HL-60/S4 treated with retinoic acid at 250 ng/mL for 4 days and 3 days (cell line): Measurements from ENCODE around the gene PAK4.

Experiments used
- in situ Hi-C: fragments of 300-500 bp; cut with MboI; formaldehyde crosslinking; loops from 2 replicates; pipeline ENCODE4 v1.7.0; 2022; ENCODE audit warnings: low sequenced_read_pairs

PAK4 gene

DNA sequence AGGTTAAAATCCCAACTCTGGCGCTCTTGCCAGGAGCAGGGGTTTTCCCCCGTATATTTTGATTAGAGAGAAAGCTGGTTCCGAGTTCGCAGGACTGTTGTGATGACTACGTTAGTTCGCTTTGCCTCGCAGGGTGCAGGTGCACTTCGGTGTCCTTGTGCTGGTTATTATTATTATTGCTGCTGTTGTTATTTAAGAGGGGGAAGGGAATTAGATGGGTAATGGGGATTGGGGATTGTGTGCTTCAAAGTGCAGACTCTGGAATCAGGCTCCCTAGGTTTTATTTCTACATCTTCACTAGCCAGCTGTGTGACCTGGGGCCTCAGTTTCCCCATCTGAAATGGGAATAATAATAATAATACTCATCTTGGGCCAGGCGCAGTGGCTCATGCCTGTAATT, 26.2 kb upstream of the PAK4 start:
- in situ Hi-C loops, result no loop called here

DNA sequence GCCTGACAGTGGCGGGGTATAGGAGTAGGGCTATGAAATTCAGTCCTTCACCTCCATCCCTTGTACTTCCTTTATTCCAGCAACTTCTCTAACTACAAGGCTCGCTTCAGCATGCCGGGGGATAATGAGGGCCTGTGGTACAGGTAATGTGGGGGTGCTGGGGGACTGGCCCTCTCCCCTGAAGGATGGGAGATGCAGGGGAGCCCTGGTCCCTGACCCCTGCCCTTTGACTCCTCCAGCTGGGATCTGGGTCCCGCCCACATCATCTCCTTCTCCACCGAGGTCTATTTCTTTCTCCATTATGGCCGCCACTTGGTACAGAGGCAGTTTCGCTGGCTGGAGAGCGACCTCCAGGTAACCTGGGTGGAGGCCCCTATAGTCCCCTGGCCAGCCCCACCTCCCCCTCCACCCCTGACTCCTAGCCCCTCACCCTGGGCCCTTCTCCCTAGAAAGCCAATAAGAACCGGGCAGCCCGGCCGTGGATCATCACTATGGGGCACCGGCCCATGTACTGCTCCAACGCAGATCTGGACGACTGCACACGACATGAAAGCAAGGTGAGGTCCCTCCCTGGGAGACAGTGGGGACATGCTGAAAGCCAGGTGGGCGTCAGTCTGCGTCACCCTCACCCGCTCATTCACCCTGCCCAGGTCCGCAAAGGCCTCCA, 25.0 kb upstream of the PAK4 start:
- in situ Hi-C loops, result loop anchor here (25.0 kb wide), 1 partner anchor 437 kb away; the partner anchor contains the start of genes EID2 and EID2B

DNA sequence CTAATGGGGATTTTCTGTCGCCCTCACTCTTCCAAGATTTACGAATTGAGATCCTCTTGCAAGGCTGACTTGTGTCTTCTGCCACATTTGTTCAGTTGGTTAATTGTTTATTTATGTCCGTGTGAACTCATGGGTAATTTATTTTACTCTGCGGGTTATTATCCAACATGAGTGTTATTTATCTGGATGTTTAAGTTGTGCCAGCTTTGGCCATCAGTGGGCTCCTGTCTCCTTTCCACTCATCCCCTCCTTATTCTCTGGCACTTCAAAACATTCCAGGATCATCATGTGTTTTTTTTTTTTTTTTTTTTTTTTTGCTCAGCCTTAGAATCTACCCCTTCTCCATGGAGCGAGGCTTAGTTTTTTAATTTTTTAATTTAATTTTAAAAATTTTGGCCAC, 22.4 kb upstream of the PAK4 start:
- in situ Hi-C loops, result loop anchor here (25.0 kb wide), 1 partner anchor 434 kb away; the partner anchor contains the start of genes EID2 and EID2B

DNA sequence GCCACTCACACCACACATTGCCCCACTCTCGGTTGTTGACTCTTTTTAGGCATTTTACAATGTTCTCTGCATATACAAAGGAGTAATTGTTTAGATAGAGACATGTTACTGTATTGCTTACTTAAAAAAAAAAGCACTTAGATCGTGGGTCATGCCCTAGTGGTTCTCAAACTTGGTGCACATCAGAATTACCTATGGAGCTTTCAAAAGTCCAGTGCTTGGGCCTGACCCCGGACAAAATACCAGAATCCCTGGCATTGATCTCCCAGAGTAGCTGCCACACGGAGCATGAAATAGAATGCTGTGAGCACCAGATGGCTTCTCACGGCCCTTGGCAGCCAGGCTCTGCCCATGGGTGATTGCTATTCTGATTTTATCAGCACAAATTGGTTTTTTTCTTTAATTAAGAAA, 21.4 kb upstream of the PAK4 start:
- in situ Hi-C loops, result loop anchor here (25.0 kb wide), 1 partner anchor 433 kb away; the partner anchor contains the start of genes EID2 and EID2B

DNA sequence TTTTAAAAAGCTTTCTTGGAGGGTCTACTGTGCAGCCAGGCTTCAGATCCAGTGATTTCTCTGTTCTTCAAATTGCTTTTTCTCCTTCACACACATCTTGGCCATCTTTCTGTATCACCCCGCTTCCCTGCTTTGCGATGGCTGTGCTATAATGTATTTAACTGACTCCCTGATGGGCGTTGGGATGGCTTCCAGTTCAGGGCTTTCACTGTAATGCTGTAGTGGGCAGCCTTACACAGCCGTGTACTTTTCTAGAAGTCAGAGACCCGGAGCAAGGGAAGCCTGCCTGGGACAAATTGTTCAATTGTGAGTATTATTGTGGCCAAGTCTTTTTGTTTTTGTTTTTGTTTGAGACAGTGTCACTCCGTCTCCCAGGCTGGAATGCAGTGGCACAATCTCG, 19.4 kb upstream of the PAK4 start:
- in situ Hi-C loops, result loop anchor here (25.0 kb wide), 1 partner anchor 431 kb away; the partner anchor contains the start of genes EID2 and EID2B

DNA sequence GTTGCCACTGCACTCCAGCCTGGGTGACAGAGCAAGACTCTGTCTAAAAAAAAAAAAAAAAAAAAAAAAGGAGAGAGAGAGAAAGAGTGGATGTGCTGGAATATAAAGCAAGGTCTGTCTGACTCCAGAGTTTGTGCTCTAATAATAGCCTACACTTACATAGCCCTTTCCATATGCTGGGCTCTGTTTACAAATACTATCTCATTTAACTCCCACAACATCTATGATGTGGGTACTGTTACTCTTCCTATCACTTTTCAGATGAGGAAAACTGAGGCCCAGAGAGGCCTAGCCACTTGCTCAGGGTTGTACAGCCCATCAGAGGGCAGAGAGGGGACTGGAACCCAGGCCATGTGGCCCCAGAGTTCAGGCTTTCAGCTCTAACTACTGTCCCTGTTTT, 15.9 kb upstream of the PAK4 start:
- in situ Hi-C loops, result loop anchor here (10.0 to 25.0 kb wide), 2 partner anchors 215 to 428 kb away; partner anchors contain the start of genes EID2, EID2B and LRFN1

DNA sequence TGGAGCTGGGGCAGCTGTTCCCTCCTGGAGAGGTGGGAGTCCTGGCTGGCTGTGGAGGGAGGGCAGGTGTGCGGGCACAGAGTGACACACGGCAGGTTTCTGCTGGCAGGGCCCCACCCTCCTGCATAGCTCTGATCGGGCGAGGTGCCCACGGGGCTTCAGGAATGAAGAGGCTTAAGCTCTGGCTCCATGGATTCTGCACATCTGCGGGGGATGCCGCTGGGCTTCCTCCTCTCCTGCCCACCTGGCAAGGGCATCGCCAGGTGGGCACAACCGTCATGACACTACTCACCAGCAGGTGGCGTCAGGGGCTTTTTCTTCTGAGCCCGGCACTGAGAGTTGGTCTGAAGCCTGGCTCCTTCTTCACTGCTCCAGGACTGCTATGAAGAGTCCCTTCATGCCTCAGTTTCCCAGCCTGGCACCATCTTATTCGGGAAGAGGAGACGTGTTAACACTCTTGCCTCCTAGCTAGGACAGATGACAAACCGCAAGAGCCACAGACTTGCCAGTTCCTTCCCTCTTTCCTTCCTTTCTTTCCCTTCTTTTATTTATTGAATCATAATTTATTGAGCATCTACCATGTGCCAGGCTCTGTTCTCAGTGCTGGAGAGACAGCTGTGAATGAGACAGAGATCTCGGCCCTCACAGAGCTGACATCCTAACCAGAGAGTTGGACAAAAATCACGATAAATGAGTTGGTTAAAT, 15.2 kb upstream of the PAK4 start:
- in situ Hi-C loops, result loop anchor here (10.0 to 25.0 kb wide), 2 partner anchors 214 to 427 kb away; partner anchors contain the start of genes EID2, EID2B and LRFN1

DNA sequence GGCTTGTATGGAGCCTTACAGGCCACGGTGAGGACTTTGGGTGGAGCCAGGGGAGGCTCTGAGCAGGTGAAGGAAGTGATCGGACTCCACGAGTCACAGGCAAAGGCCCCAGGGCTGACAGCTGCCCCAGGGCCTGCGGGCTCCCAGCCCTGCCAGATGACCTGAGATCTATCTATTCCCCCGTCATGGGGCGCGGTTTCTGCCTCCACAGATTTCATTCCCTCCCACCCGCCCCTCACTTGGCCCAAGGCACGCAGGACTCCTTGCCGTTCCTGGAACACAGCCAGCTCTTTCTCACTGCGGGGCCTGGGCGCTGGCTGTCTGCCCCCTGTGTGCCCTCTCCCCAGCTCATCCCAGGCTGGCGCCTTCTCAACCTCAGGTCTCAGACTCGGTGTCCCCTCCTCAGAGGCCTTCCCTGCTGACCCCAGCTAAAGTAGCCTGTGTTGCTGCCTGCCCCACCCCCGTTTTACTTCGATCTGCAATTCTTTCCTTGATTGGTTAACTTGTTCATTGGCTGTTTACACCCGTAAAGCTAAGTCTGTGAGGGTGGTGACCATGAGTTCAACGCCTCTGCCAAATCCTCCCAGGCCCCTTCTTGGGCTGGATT, 13.9 kb upstream of the PAK4 start:
- in situ Hi-C loops, result loop anchor here (10.0 to 25.0 kb wide), 2 partner anchors 213 to 426 kb away; partner anchors contain the start of genes EID2, EID2B and LRFN1

DNA sequence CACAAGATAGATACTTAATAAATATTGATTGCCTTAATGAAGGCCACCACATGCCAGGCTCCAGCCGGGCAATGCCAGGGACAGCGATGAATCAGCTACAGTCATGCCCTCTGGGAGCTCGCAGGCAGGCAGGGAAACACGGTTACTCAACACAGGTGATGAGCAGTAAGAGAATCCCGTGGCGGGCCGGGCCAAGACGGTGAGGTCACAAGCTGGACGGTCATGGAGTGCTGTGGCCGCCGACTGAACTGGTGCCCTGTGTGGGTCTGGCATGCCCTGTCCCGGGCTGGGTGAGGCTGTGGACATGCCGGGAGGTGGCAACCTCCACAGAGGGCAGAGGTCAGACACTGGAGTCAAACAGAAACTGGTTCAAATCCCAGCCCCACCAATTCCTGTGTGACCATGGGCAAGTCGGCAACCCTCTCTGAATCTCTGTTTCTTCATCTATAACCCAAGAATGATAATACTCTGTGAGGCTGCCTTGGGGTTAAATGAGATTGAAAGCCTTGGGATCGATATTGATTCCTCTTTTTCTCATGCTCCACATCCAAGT, 13.2 kb upstream of the PAK4 start:
- in situ Hi-C loops, result loop anchor here (10.0 to 25.0 kb wide), 2 partner anchors 212 to 425 kb away; partner anchors contain the start of genes EID2, EID2B and LRFN1

DNA sequence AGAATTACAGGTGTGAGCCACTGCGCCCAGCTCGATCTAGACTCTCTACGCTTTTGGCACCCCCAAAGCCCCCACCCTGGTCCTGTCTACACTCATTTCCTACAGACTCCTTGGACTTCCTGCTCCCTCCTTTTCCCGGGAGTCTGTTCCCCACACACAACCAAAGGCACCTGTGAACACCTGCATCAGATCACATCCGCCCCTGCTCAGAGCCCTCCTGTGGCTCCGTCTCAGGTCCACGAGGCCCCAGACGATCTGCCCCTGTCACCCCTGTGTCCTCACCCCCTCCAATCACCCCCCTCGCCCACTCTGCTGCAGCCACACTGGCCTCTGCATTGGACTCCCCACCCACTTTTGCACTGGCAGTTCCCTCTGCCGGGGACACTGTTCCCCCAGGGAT, 12.4 kb upstream of the PAK4 start:
- in situ Hi-C loops, result loop anchor here (10.0 to 25.0 kb wide), 2 partner anchors 212 to 424 kb away; partner anchors contain the start of genes EID2, EID2B and LRFN1

DNA sequence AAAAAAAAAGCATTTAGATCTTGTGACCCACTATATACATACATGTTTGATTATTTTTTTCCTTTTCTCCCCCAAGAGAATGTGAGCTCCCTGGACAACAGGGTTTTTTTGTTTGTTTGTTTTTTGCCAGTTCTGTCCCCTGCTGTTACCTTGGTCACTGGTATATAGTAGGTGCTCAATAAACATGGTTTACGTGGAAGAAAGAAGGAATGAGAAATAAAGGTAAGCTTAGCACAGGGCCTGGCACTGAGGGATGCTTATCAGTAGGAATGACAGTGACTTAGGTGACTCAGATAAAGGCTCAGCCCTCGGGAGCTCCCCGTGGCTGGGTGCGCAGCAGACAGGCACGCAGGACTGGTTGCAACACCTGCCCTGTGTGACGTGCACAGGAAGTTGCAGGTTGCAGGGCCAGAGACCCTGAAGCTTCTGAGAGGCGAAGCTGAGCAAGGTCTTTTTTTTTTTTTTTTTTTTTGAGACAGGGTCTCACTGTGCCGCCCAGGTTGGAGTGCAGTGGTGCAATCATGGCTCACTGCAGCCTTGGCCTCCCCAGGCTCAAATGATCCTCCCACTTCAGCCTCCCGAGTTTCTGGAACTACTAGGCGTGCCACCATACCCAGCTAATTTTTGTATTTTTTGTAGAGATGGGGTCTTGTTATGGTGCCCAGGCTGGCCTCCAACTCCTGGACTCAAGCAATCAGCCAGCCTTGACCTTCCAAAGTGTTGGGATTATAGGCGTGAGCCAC, 10.3 kb upstream of the PAK4 start:
- in situ Hi-C loops, result loop anchor here (10.0 to 25.0 kb wide), 2 partner anchors 210 to 422 kb away; partner anchors contain the start of genes EID2, EID2B and LRFN1

DNA sequence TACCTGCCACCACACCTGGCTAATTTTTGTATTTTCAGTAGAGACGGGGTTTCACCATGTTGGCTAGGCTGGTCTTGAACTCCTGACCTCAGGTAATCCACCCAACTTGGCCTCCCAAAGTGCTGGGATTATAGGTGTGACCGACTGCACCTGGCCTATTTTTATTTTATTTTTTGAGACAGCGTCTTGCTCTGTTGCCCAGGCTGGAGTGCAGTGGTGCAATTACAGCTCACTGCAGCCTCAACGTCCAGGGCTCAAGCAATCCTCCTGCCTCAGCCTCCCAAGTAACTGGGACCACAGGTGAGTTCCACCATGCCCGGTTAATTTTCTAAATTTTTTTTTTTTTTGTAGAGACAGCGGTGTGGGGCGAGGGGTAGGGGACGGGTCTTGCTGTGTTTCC, 8.6 kb upstream of the PAK4 start:
- in situ Hi-C loops, result loop anchor here (10.0 to 25.0 kb wide), 2 partner anchors 208 to 420 kb away; partner anchors contain the start of genes EID2, EID2B and LRFN1

DNA sequence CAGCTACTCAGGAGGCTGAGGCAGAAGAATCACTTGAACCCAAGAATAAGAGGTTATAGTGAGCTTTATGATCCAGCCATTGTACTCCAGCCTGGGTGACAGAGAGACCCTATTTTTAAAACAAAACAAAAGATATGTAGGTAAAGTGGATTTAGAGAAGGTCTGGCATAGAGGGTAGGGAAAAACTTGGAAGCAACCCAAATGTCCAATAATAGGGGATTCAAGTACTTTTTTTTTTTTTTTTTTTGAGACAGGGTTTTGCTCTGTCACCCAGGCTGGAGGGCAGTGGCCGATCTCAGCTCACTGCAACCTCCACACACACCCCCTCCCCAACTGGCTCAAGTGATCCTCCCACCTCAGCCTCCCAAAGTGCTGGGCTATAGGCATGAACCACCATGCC, 5.8 kb upstream of the PAK4 start:
- in situ Hi-C loops, result loop anchor here (10.0 to 25.0 kb wide), 2 partner anchors 205 to 417 kb away; partner anchors contain the start of genes EID2, EID2B and LRFN1

DNA sequence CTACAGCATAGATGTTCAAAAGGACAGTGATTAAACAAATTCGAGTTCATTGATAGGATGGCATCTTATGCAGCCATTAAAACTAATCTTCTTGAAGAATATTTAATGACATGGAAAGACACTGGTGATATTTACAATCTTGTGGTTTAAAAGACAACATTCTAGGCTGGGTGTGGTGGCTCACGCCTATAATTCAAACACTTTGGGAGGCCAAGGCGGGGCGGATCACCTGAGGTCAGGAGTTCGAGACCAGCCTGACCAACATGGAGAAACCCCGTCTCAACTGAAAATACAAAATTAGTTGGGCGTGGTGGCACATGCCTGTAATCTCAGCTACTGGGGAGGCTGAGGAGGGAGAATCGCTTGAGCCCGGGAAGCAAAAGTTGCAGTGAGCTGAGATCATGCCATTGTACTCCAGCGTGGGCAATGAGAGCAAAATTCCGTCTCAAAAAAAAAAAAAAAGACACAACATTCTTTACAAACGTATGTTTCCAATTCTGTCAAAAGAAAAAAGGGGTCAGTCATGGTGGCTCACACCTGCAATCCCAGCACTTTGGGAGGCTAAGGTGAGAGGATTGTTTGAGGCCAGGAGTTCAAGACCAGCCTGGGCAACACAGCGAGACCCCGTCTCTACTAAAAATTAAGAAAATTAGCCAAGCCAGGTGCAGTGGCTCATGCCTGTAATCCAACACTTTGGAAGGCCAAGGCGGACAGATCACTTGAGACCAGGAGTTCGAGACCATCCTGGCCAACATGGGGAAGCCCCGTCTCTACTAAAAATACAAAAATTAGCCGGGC, 2.5 kb upstream of the PAK4 start:
- in situ Hi-C loops, result loop anchor here (25.0 kb wide), 1 partner anchor 414 kb away; the partner anchor contains the start of genes EID2 and EID2B

DNA sequence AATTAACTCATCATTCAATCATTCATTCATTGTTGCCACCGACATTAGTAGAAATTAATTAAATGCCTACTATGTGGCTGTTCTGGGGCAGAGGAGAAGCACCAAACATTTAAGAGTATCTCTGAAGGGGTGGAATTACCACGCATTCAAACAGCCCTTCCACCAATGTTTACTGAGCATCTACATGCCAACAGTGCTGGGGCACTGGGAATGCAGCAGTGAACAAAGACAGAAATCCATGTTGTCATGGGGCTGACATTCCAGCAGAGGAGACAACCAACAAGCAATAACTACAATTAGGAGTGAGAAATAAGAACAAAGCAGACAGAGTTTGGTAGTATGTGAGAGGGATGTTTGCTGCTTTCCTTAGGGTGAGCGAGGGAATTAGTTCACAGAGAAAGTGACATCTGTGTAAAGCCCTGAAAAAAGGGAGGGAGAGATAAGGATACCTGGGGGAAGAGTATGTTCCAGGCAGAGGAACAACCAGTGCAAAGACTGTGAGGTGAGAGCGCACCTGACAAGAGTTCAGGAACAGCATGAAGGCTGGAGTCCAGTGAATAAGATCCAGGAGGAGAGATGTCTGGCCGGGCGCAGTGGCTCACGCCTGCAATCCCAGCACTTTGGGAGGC, 1.3 kb upstream of the PAK4 start:
- in situ Hi-C loops, result loop anchor here (25.0 kb wide), 1 partner anchor 413 kb away; the partner anchor contains the start of genes EID2 and EID2B

DNA sequence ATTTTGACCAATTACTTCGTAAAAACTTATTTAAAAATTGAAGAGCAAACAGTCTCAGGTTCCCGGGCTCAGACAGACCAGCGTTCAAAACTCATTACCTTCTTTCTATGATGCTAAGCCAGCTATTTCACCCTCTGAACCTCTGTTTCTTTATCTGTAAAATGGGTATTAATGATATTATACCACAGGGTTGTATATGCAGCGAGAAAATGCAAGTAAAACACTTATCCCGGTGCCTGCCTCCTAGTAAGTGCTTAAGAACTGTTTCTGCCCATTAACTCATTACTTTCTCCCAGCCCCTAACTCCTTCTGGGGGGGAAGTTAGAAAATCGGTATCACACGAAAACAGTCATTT, 410 bp upstream of the PAK4 start:
- in situ Hi-C loops, result no loop called here

DNA sequence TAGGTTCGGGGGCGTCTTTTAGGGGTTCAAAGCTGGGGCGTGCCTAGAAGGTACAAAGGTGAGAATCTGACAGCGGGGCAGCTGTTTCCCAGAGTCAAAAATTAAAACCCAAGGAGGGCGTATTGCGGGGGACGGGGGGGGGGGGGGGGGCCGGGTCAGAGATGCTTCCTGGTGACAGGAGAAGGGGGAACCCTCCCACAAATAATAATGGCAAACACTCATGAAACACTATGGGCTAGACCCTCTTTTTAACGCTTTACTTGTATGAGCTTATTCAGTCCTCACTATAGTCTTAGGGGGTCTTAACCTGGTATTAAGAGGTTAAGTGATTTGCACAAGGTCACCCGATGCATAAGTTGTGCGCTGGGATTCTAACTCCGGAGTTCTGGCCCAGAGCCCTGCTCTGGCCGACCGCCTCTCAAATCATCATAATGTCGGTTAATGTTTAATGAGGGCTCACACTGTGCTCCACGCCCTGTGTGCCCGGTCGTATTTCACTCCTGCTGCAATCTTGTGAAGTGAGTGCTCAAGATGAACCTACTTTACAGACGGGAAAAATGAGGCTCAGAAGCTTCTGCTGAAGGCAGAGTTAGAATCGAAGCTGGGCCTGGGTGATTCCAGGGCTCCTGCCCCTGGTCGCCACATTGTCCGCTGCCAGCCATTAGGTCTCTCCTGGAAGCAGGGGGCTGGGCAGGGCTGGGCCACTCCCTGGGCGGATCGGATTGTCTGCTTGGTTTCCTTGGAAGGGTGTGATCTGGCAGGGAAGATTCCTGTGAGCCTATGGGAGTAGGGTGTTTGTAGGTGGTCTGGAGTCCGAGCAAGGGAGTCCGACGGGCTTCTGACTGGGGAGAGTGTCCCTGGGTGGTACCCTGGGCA, 964 bp downstream of the PAK4 start:
- in situ Hi-C loops, result no loop called here
